ENCODE data around the gene LY6G6D. TPM values are rescaled to one million over a fixed set of nuclear protein-coding genes. Genes with fewer than 3 reads are reported as not detected.

Gene LY6G6D
- total and polyA plus RNA-seq, 2 of the 13 experiments (the other 11 are each of a cell fraction or from before 2014, with no cell fraction given) = not detected

DNA sequence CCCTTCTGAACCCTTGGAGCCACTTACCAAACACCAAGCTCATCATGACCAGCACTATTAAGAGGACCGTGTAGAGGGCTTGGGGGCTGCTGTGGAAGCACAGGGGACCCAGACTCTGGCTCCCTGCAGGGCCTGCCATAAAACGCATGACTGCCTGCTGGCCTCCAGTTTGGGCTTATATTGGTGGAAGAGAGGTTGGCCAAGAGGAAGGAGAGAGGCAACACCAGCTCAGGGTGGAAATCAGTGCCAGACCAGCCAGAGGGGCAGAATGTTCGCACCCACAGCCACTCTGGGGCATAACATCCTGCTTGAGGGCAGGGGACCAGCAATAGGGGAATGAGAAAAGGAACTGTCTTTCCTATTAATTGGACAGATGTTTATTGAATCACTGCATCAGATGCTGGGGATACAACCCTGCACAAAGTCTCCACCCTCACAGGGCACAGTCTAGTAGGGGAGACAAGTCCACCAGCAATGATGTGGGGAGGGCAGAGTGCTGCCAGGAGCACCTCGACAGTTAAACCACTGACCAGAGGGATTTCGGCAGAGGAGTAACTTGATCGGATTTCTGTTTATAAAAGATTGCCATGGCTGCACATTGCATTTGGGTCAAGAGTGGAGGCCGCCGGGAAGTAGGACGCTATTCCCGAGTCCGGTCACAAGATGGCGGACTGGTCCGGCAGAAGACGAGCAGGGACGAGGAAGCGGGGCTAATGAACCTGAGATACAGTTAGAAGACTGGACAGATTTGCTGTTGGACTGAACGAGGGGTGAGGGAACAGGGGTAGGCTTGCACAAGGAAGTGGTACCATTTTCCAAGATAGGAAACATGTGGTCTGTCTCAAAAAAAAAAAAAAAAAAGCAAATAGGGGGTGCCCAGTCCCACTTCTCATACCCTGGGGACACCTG is 34.7 kb upstream of the LY6G6D start, which contains the start of gene LY6G5C (continued):
- TF ChIP-seq MIER2 (CRISPR knock-in tag; IDR thresholded peaks at IDR 0.05) = peak; percentile 38; the same call in 1 of the 2 replicates
- peak; percentile 25 for TF ChIP-seq ASH2L (IDR thresholded peaks at IDR 0.05; ENCODE audit: insufficient read length, low read depth, low read length)
- TF ChIP-seq ZFP1 (CRISPR knock-in tag; IDR thresholded peaks at IDR 0.05) = no peak
- TF ChIP-seq POLR2A (IDR thresholded peaks at IDR 0.05; ENCODE audit: insufficient read depth in 1 of 2, low read depth in 2 of 2, low read length in 2 of 2) = no peak
- no peak for TF ChIP-seq PCBP2 (optimal IDR thresholded peaks at IDR 0.05; ENCODE audit: low read depth, low read length, poor library complexity, severe bottlenecking)
- TF ChIP-seq ZFY (CRISPR knock-in tag; IDR thresholded peaks at IDR 0.05) = no peak
- TF ChIP-seq TARDBP (CRISPR knock-in tag; IDR thresholded peaks at IDR 0.05) = peak; percentile 52; the same call in 1 of the 2 replicates
- TF ChIP-seq, protein P1, sequence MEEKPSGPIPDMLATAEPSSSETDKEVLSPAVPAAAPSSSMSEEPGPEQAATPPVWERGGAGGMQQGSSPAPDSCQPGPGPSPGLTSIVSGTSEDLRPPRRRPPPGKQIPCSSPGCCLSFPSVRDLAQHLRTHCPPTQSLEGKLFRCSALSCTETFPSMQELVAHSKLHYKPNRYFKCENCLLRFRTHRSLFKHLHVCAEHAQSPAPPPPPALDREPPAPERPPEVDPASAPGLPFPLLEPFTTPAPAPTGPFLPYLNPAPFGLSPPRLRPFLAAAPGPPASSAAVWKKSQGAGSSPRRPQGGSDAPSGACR (CRISPR knock-in tag; IDR thresholded peaks at IDR 0.05) = 0 out of 2 replicates have a peak, but pooled peaks have one; percentile 51
- TF ChIP-seq IKZF5 (CRISPR knock-in tag; IDR thresholded peaks at IDR 0.05) = peak; percentile 67; the same call in 1 of the 2 replicates
- TF ChIP-seq PATZ1 (CRISPR knock-in tag; IDR thresholded peaks at IDR 0.05) = 0 out of 2 replicates have a peak, but pooled peaks have one; percentile 34
- TF ChIP-seq ZNF891 (CRISPR knock-in tag; IDR thresholded peaks at IDR 0.05) = 0 out of 2 replicates have a peak, but pooled peaks have one; percentile 24
- TF ChIP-seq ZNF20 (CRISPR knock-in tag; IDR thresholded peaks at IDR 0.05) = no peak
- peak; percentile 42; the same call in 1 of the 2 replicates for TF ChIP-seq ZSCAN9 (CRISPR knock-in tag; IDR thresholded peaks at IDR 0.05; ENCODE audit: borderline replicate concordance)
- TF ChIP-seq, protein P2, sequence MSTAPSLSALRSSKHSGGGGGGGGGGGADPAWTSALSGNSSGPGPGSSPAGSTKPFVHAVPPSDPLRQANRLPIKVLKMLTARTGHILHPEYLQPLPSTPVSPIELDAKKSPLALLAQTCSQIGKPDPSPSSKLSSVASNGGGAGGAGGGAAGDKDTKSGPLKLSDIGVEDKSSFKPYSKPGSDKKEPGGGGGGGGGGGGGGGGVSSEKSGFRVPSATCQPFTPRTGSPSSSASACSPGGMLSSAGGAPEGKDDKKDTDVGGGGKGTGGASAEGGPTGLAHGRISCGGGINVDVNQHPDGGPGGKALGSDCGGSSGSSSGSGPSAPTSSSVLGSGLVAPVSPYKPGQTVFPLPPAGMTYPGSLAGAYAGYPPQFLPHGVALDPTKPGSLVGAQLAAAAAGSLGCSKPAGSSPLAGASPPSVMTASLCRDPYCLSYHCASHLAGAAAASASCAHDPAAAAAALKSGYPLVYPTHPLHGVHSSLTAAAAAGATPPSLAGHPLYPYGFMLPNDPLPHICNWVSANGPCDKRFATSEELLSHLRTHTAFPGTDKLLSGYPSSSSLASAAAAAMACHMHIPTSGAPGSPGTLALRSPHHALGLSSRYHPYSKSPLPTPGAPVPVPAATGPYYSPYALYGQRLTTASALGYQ (CRISPR knock-in tag; IDR thresholded peaks at IDR 0.05) = no peak
- no peak for TF ChIP-seq ZHX2 (IDR thresholded peaks at IDR 0.05; ENCODE audit: low read depth)
- TF ChIP-seq ZHX2 (CRISPR knock-in tag; IDR thresholded peaks at IDR 0.05; ENCODE audit: borderline replicate concordance) = no peak

All from HepG2 (cell line).